ENCODE measurements around the gene REV1. TPM values are rescaled to one million over a fixed set of nuclear protein-coding genes. Genes with fewer than 3 reads are reported as not detected.

REV1 gene
- total RNA-seq, 1 experiment from 2014 or later: 49.0 TPM

- BruUV-seq (replicated peaks): no TSS peak
- H3K4me1 Mint-ChIP-seq (ENCODE audit: low read depth, unreplicated experiment): peaks cover 2% of the 10 kb centered on the region
- CTCF ChIA-PET: no interaction called here
- intact Hi-C loops (cut with micrococcal nuclease; ENCODE audit: unreplicated experiment): no loop called here
- no peak overlapping the region for H3K4me3 Mint-ChIP-seq (ENCODE audit: low read depth, unreplicated experiment)
- no peaks in the 10 kb centered on the region for H3K9me3 Mint-ChIP-seq (ENCODE audit: low read depth, unreplicated experiment)
- no peak for DNase-seq
- H3K27ac Mint-ChIP-seq (ENCODE audit: unreplicated experiment): no peak overlapping the region
- H3K27me3 Mint-ChIP-seq (ENCODE audit: unreplicated experiment): no peaks in the 10 kb centered on the region
- TF ChIP-seq CTCF (IDR thresholded peaks at IDR 0.05; ENCODE audit: unreplicated experiment): no peak
- no peaks in the 10 kb centered on the region for H3K36me3 Mint-ChIP-seq (ENCODE audit: insufficient read depth, unreplicated experiment)
These were observed 135.7 kb downstream of the REV1 start for GRCh38 chr2:99354070-99354469.

Other genes starting within 250 kb of the REV1 start
- gene LYG2, start 234.4 kb downstream of the REV1 start, total RNA-seq (2022): not detected in 2 replicates
- 2.3 and 3.5 TPM in 2 replicates for gene LYG1, start 188.8 kb downstream of the REV1 start, total RNA-seq (2022)
- gene TXNDC9, start 153.7 kb downstream of the REV1 start, total RNA-seq (2022): 39.8 and 40.5 TPM in 2 replicates
- 60.1 and 63.1 TPM in 2 replicates for gene EIF5B, start 152.6 kb downstream of the REV1 start, total RNA-seq (2022)

All from Calu3 (cell line).